Measurements from ENCODE around the gene TMEM273.

GRCh38 chr10:49219248-49219647, 31.1 kb upstream of the TMEM273 start:
- TF ChIP-seq CTCF (IDR thresholded peaks at IDR 0.05) (no peak), POLR2A (IDR thresholded peaks at IDR 0.05) (no peak)
